HCT116 (cell line): Measurements from ENCODE around the gene KMT2C. TPM values are rescaled to one million over a fixed set of nuclear protein-coding genes. Genes with fewer than 3 reads are reported as not detected.

ENCODE experiments used
- ATAC-seq: fragments of 200-7000 bp; cut with Tn5 transposase; 2 replicates; pipeline ENCODE4 v1.9.1; 2020; ENCODE audit warnings: mild to moderate bottlenecking, moderate library complexity
- BruUV-seq: library from RNA; stranded (reverse); fragments of 400-500 nt; replicated peaks from 2 replicates; lab custom pipeline; 2021; lab: Mats Ljungman, UMichigan
- CTCF ChIA-PET: fragments of 300-600 bp; sonication (Branson Sonifier 250); formaldehyde crosslinking; loops from one replicate; lab custom pipeline; 2021; ENCODE audit warnings: antibody characterized with exemption; lab: Charles Lee
- POLR2A ChIA-PET: fragments of 300-600, 350-600 bp; sonication (Branson Sonifier 250); formaldehyde crosslinking; loops from one replicate; lab custom pipeline; 2021; ENCODE audit warnings: antibody characterized with exemption; lab: Charles Lee
- RAD21 ChIA-PET, 2 experiments: fragments of 300-600 bp; sonication (Branson Sonifier 250); formaldehyde crosslinking; loops; one replicate each; lab custom pipeline; 2023; ENCODE audit warnings: low total read pairs in 2 of 2; ENCODE audit not compliant: uncharacterized antibody in 2 of 2, unreplicated experiment in 2 of 2, low non-redundant PET in 1 of 2; lab: Charles Lee
- DNase-seq: peaks from one replicate; pipeline ENCODE4 v3.0.0-alpha.2; 2010; ENCODE audit warnings: low read depth, low spot score
- H2AFZ ChIP-seq: fragments of 200-600 bp; shearing (Covaris generic), sonication (generic); 2 replicates; pipeline ENCODE4 v1.6.1; 2017; ENCODE audit warnings: low read depth, mixed run types, mixed read lengths, antibody characterized with exemption, low read length; ENCODE audit not compliant: poor library complexity, severe bottlenecking
- H3K27ac ChIP-seq: 2 replicates; pipeline ENCODE4 v1.5.1; 2012; ENCODE audit warnings: low read depth, low read length
- H3K27me3 ChIP-seq: fragments of 200-600 bp; sonication (generic); 2 replicates; pipeline ENCODE4 v1.6.1; 2016; ENCODE audit warnings: mixed run types, low read length, mixed read lengths; ENCODE audit not compliant: insufficient read depth
- H3K36me3 ChIP-seq, 2 experiments: fragments of 200-500 bp in 1 of 2; fragments of 200-600 bp in 1 of 2; sonication (Bioruptor generic) in 1 of 2; sonication (generic) in 1 of 2; 2 replicates each; pipeline versions ENCODE4 v1.5.1 to v1.6.1; 2014 to 2016; ENCODE audit warnings: low read length in 2 of 2, inconsistent platforms in 1 of 2, mixed read lengths in 1 of 2, mixed run types in 1 of 2; ENCODE audit not compliant: insufficient read depth in 2 of 2, control insufficient read depth in 1 of 2
- H3K4me1 ChIP-seq, 2 experiments: fragments of 200-600 bp in 1 of 2; sonication (generic) in 1 of 2; 2 replicates each; pipeline versions ENCODE4 v1.5.1 to v1.6.1; 2012 to 2017; ENCODE audit warnings: low read length in 2 of 2, inconsistent platforms in 1 of 2, mild to moderate bottlenecking in 1 of 2, mixed read lengths in 1 of 2, mixed run types in 1 of 2, moderate library complexity in 1 of 2; ENCODE audit not compliant: insufficient read depth in 2 of 2, control insufficient read depth in 1 of 2
- H3K4me2 ChIP-seq: fragments of 200-600 bp; sonication (generic); 2 replicates; pipeline ENCODE4 v1.6.1; 2017; ENCODE audit warnings: mixed run types, low read length, mixed read lengths
- H3K4me3 ChIP-seq, 2 experiments: fragments of 200-600 bp in 1 of 2; sonication (generic) in 1 of 2; replicated peaks in 1 of 2; 2 replicates each; pipeline ENCODE4 v1.5.1; 2011 to 2016; ENCODE audit warnings: low read length in 2 of 2, control low read depth in 1 of 2, low read depth in 1 of 2, mild to moderate bottlenecking in 1 of 2, mixed read lengths in 1 of 2, mixed run types in 1 of 2
- H3K79me2 ChIP-seq: fragments of 200-600 bp; sonication (generic); 2 replicates; pipeline ENCODE4 v1.6.1; 2017; ENCODE audit warnings: mild to moderate bottlenecking, mixed run types, low read length, moderate library complexity, mixed read lengths; ENCODE audit not compliant: insufficient read depth
- H3K9ac ChIP-seq: fragments of 200-600 bp; sonication (generic); 2 replicates; pipeline ENCODE4 v1.6.1; 2016; ENCODE audit warnings: low read length, mixed read lengths
- H3K9me2 ChIP-seq: fragments of 200-600 bp; sonication (generic), shearing (Covaris generic); 2 replicates; pipeline ENCODE4 v1.6.1; 2017; ENCODE audit warnings: mixed run types, mild to moderate bottlenecking, moderate library complexity; ENCODE audit not compliant: insufficient read depth
- H3K9me3 ChIP-seq, 2 experiments: fragments of 200-500 bp in 1 of 2; fragments of 200-600 bp in 1 of 2; sonication (Bioruptor generic) in 1 of 2; sonication (generic) in 1 of 2; 2 replicates each; pipeline ENCODE4 v1.6.1; 2014 to 2017; ENCODE audit warnings: low read length in 2 of 2, mixed read lengths in 2 of 2, inconsistent platforms in 1 of 2, low read depth in 1 of 2, mild to moderate bottlenecking in 1 of 2, mixed run types in 1 of 2, moderate library complexity in 1 of 2; ENCODE audit not compliant: control insufficient read depth in 1 of 2, insufficient read depth in 1 of 2
- H4K20me1 ChIP-seq: fragments of 200-600 bp; sonication (generic), shearing (Covaris generic); 2 replicates; pipeline ENCODE4 v1.6.1; 2017; ENCODE audit warnings: mixed run types, mild to moderate bottlenecking, moderate library complexity; ENCODE audit not compliant: insufficient read depth
- CBX3 ChIP-seq: IDR thresholded peaks from 2 replicates; pipeline ENCODE4 v1.6.1; 2012; ENCODE audit warnings: low read depth
- CTCF ChIP-seq, 3 experiments: fragments of 200-600 bp in 1 of 3; sonication (generic) in 1 of 3; IDR thresholded peaks in 2 of 3; conservative IDR thresholded peaks in 1 of 3; 2 replicates each; pipeline ENCODE4 v1.5.1; 2012 to 2017; ENCODE audit warnings: low read depth in 2 of 3, low read length in 2 of 3, antibody characterized with exemption in 1 of 3, borderline replicate concordance in 1 of 3, control low read depth in 1 of 3, mild to moderate bottlenecking in 1 of 3, mixed read lengths in 1 of 3, mixed run types in 1 of 3, moderate library complexity in 1 of 3; ENCODE audit not compliant: insufficient read depth in 1 of 3
- POLR2A ChIP-seq: IDR thresholded peaks from 2 replicates; pipeline ENCODE4 v1.7.0; 2011; ENCODE audit warnings: borderline replicate concordance; ENCODE audit not compliant: insufficient read depth, insufficient read length; ENCODE audit errors: extremely low read depth
- POLR2AphosphoS5 ChIP-seq: IDR thresholded peaks from 2 replicates; pipeline ENCODE4 v1.6.1; 2011; ENCODE audit warnings: mild to moderate bottlenecking, low read depth, low read length, moderate library complexity
- SIN3A ChIP-seq: IDR thresholded peaks from 2 replicates; pipeline ENCODE4 v1.6.1; 2012; ENCODE audit warnings: low read depth
- SRF ChIP-seq: IDR thresholded peaks from 2 replicates; pipeline ENCODE4 v1.6.1; 2012; ENCODE audit warnings: low read depth
- TCF7L2 ChIP-seq: IDR thresholded peaks from 2 replicates; pipeline ENCODE4 v1.7.0; 2011; ENCODE audit warnings: borderline replicate concordance, inconsistent platforms; ENCODE audit not compliant: insufficient read depth, insufficient read length; ENCODE audit errors: extremely low read depth
- YY1 ChIP-seq: IDR thresholded peaks from 2 replicates; pipeline ENCODE4 v1.6.1; 2011; ENCODE audit warnings: low read length, low read depth, moderate library complexity, mild to moderate bottlenecking; ENCODE audit not compliant: insufficient replicate concordance; ENCODE audit errors: extremely low read depth
- ZFX ChIP-seq: fragments of 450-650 bp; IDR thresholded peaks from 2 replicates; pipeline ENCODE4 v1.6.1; 2017
- intact Hi-C: fragments of 100-400 bp; cut with micrococcal nuclease; formaldehyde crosslinking; loops from 2 replicates; pipeline ENCODE4 v1.10.0; 2022
- total RNA-seq: library from RNA; stranded (reverse); gene quantifications from one replicate; pipeline ENCODE4 v1.2.1, GENCODE V29; 2021; ENCODE audit not compliant: unreplicated experiment
- TF ChIP-seq, protein P1 (sequence below): IDR thresholded peaks from 2 replicates; pipeline ENCODE4 v1.6.1; 2011; ENCODE audit warnings: mild to moderate bottlenecking, low read length, moderate library complexity; ENCODE audit not compliant: insufficient replicate concordance; ENCODE audit errors: extremely low read depth
- TF ChIP-seq, protein P2 (sequence below): IDR thresholded peaks from 2 replicates; pipeline ENCODE4 v1.6.1; 2012
- TF ChIP-seq, protein P3 (sequence below): IDR thresholded peaks from 2 replicates; pipeline ENCODE4 v1.6.1; 2012

KMT2C gene
- total RNA-seq, 1 experiment from 2014 or later: 22.9 TPM

GRCh38 chr7:152140560-152140959, 295.2 kb downstream of the KMT2C start:
- Histone ChIP-seq H3K9me3 (no peaks in the 10 kb centered on the region), H3K27me3 (no peaks in the 10 kb centered on the region), H3K27ac (no peak overlapping the region), H3K4me1 (no peaks in the 10 kb centered on the region), H3K79me2 (no peaks in the 10 kb centered on the region), H3K36me3 (peaks cover 16 to 17% of the 10 kb centered on the region in 2 experiments; a peak in 2 of 4 replicates), H2AFZ (no peak overlapping the region), H3K4me2 (no peak overlapping the region), H3K4me3 (no peak overlapping the region), H4K20me1 (no peaks in the 10 kb centered on the region), H3K9ac (no peak overlapping the region), H3K9me2 (no peaks in the 10 kb centered on the region)
- no peak for DNase-seq
- no TSS peak for BruUV-seq
- TF ChIP-seq YY1: no peak
- TF ChIP-seq ZFX: no peak
- no peak for TF ChIP-seq POLR2A
- TF ChIP-seq SRF: no peak
- TF ChIP-seq CTCF (IDR thresholded peaks at IDR 0.05 in 2 of 3, conservative IDR thresholded peaks at IDR 0.05 in 1 of 3; ENCODE audit: borderline replicate concordance in 1 of 3, insufficient read depth in 1 of 3, low read depth in 2 of 3, low read length in 2 of 3): no peak
- TF ChIP-seq TCF7L2: no peak
- TF ChIP-seq CBX3: no peak
- no peak for TF ChIP-seq POLR2AphosphoS5
- no peak for TF ChIP-seq SIN3A
- TF ChIP-seq, protein P1, sequence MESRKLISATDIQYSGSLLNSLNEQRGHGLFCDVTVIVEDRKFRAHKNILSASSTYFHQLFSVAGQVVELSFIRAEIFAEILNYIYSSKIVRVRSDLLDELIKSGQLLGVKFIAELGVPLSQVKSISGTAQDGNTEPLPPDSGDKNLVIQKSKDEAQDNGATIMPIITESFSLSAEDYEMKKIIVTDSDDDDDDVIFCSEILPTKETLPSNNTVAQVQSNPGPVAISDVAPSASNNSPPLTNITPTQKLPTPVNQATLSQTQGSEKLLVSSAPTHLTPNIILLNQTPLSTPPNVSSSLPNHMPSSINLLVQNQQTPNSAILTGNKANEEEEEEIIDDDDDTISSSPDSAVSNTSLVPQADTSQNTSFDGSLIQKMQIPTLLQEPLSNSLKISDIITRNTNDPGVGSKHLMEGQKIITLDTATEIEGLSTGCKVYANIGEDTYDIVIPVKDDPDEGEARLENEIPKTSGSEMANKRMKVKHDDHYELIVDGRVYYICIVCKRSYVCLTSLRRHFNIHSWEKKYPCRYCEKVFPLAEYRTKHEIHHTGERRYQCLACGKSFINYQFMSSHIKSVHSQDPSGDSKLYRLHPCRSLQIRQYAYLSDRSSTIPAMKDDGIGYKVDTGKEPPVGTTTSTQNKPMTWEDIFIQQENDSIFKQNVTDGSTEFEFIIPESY: no peak
- TF ChIP-seq, protein P2, sequence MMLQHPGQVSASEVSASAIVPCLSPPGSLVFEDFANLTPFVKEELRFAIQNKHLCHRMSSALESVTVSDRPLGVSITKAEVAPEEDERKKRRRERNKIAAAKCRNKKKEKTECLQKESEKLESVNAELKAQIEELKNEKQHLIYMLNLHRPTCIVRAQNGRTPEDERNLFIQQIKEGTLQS: no peak
- TF ChIP-seq, protein P3, sequence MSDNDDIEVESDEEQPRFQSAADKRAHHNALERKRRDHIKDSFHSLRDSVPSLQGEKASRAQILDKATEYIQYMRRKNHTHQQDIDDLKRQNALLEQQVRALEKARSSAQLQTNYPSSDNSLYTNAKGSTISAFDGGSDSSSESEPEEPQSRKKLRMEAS: no peak
- ChIA-PET POLR2A (no interaction called here), RAD21 (no interaction called here), CTCF (no interaction called here)
- no peak for ATAC-seq
- intact Hi-C loops: no loop called here
